ENCODE results near the gene FOXP1. TPM values are rescaled to one million over a fixed set of nuclear protein-coding genes. Genes with fewer than 3 reads are reported as not detected.

Gene FOXP1
- total and polyA plus RNA-seq, 4 donors: 4.9 to 35.4 (median 32.0) TPM

DNA sequence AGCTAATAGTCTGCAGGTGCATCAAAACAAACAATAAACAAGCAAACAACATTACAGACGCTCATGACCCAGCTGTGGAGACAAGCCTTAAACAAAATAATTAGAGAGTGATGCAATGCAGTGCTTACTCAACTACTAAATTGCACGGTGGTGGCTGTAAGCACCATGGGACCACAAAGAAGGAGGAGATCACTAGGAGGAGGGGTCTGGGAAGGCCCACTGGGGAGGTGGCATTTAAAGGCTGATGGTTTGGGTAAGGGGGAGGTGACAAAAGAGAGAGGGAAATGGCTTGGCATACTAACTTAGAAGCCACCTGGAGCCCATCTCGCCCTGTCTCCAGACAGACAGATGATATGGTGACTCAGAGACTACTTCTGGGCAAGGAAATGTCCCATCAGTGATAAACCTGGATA lies 516.7 kb downstream of the FOXP1 start:
- TF ChIP-seq TAF1 (conservative IDR thresholded peaks at IDR 0.05) (no peak), FOXA1 (IDR thresholded peaks at IDR 0.05) (no peak), YY1 (IDR thresholded peaks at IDR 0.05) (no peak), NR2F2 (IDR thresholded peaks at IDR 0.05) (no peak), JUND (IDR thresholded peaks at IDR 0.05) (no peak), HNF4G (IDR thresholded peaks at IDR 0.05) (no peak), HNF4A (conservative IDR thresholded peaks at IDR 0.05) (no peak), GABPA (IDR thresholded peaks at IDR 0.05 in 1 of 2, conservative IDR thresholded peaks at IDR 0.05 in 1 of 2) (no peak)
- TF ChIP-seq, protein P1, sequence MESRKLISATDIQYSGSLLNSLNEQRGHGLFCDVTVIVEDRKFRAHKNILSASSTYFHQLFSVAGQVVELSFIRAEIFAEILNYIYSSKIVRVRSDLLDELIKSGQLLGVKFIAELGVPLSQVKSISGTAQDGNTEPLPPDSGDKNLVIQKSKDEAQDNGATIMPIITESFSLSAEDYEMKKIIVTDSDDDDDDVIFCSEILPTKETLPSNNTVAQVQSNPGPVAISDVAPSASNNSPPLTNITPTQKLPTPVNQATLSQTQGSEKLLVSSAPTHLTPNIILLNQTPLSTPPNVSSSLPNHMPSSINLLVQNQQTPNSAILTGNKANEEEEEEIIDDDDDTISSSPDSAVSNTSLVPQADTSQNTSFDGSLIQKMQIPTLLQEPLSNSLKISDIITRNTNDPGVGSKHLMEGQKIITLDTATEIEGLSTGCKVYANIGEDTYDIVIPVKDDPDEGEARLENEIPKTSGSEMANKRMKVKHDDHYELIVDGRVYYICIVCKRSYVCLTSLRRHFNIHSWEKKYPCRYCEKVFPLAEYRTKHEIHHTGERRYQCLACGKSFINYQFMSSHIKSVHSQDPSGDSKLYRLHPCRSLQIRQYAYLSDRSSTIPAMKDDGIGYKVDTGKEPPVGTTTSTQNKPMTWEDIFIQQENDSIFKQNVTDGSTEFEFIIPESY (IDR thresholded peaks at IDR 0.05): no peak
- TF ChIP-seq, protein P2, sequence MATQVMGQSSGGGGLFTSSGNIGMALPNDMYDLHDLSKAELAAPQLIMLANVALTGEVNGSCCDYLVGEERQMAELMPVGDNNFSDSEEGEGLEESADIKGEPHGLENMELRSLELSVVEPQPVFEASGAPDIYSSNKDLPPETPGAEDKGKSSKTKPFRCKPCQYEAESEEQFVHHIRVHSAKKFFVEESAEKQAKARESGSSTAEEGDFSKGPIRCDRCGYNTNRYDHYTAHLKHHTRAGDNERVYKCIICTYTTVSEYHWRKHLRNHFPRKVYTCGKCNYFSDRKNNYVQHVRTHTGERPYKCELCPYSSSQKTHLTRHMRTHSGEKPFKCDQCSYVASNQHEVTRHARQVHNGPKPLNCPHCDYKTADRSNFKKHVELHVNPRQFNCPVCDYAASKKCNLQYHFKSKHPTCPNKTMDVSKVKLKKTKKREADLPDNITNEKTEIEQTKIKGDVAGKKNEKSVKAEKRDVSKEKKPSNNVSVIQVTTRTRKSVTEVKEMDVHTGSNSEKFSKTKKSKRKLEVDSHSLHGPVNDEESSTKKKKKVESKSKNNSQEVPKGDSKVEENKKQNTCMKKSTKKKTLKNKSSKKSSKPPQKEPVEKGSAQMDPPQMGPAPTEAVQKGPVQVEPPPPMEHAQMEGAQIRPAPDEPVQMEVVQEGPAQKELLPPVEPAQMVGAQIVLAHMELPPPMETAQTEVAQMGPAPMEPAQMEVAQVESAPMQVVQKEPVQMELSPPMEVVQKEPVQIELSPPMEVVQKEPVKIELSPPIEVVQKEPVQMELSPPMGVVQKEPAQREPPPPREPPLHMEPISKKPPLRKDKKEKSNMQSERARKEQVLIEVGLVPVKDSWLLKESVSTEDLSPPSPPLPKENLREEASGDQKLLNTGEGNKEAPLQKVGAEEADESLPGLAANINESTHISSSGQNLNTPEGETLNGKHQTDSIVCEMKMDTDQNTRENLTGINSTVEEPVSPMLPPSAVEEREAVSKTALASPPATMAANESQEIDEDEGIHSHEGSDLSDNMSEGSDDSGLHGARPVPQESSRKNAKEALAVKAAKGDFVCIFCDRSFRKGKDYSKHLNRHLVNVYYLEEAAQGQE (IDR thresholded peaks at IDR 0.05): no peak
- TF ChIP-seq, protein P3, sequence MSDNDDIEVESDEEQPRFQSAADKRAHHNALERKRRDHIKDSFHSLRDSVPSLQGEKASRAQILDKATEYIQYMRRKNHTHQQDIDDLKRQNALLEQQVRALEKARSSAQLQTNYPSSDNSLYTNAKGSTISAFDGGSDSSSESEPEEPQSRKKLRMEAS (IDR thresholded peaks at IDR 0.05): no peak
- TF ChIP-seq, protein P4, sequence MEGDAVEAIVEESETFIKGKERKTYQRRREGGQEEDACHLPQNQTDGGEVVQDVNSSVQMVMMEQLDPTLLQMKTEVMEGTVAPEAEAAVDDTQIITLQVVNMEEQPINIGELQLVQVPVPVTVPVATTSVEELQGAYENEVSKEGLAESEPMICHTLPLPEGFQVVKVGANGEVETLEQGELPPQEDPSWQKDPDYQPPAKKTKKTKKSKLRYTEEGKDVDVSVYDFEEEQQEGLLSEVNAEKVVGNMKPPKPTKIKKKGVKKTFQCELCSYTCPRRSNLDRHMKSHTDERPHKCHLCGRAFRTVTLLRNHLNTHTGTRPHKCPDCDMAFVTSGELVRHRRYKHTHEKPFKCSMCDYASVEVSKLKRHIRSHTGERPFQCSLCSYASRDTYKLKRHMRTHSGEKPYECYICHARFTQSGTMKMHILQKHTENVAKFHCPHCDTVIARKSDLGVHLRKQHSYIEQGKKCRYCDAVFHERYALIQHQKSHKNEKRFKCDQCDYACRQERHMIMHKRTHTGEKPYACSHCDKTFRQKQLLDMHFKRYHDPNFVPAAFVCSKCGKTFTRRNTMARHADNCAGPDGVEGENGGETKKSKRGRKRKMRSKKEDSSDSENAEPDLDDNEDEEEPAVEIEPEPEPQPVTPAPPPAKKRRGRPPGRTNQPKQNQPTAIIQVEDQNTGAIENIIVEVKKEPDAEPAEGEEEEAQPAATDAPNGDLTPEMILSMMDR (IDR thresholded peaks at IDR 0.05; ENCODE audit: low read depth, low read length, missing input control): no peak
- 33% methylated on average over 3 of the region's 3 CpGs for WGBS
- H3K27ac ChIP-seq (ENCODE audit: low read depth in 1 of 2, low read length in 2 of 2): peak overlapping the region in 1 of 2 donors; percentile 84
- H3K27me3 ChIP-seq (ENCODE audit: control insufficient read depth in 4 of 4, insufficient read depth in 4 of 4, low read length in 3 of 4): no peaks in the 10 kb centered on the region
- peaks cover 0 to 38% (median 27%) of the 10 kb centered on the region in 4 donors for H3K4me1 ChIP-seq (ENCODE audit: control insufficient read depth in 4 of 4, insufficient read depth in 4 of 4, low read length in 3 of 4)
- no peaks in the 10 kb centered on the region for H3K36me3 ChIP-seq (ENCODE audit: control insufficient read depth in 4 of 4, insufficient read depth in 3 of 4, low read depth in 1 of 4, low read length in 3 of 4)
- no peak for DNase-seq (ENCODE audit: low spot score)
- no peak overlapping the region for H3K4me3 ChIP-seq (ENCODE audit: low read depth in 1 of 3, low read length in 3 of 3)
- no peaks in the 10 kb centered on the region for H3K9me3 ChIP-seq (ENCODE audit: control insufficient read depth in 4 of 4, low read length in 3 of 4)
- no peak overlapping the region for H3K9ac ChIP-seq (ENCODE audit: low read depth in 1 of 2, low read length in 2 of 2)

DNA sequence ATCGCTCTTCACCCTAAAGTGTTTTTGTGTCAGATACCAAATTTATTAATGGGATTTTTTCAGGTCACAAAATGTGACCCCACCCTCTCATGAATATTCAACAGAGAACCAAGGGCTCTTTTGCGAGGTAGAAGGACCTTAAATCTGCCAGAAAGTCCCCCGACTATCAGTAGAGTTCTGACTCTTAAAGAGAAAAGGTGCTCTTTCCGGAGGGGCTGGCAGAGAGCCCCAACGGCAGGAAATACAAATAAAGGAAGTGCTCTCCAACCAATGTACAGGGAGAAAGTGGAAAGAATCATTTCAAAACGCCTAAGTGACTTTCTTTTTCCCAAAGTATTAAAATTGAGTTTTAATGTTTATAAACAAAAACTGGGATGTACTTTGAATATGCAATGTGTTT lies 517.2 kb downstream of the FOXP1 start:
- Histone ChIP-seq H3K27ac (ENCODE audit: low read depth in 1 of 2, low read length in 2 of 2) (peak overlapping the region; percentile 84 to 88), H3K36me3 (ENCODE audit: control insufficient read depth in 4 of 4, insufficient read depth in 3 of 4, low read depth in 1 of 4, low read length in 3 of 4) (no peaks in the 10 kb centered on the region), H3K4me1 (ENCODE audit: control insufficient read depth in 4 of 4, insufficient read depth in 4 of 4, low read length in 3 of 4) (peaks cover 0 to 38% (median 27%) of the 10 kb centered on the region in 4 donors), H3K4me3 (ENCODE audit: low read depth in 1 of 3, low read length in 3 of 3) (no peak overlapping the region), H3K9me3 (ENCODE audit: control insufficient read depth in 4 of 4, low read length in 3 of 4) (no peaks in the 10 kb centered on the region), H3K27me3 (ENCODE audit: control insufficient read depth in 4 of 4, insufficient read depth in 4 of 4, low read length in 3 of 4) (no peaks in the 10 kb centered on the region), H3K9ac (ENCODE audit: low read depth in 1 of 2, low read length in 2 of 2) (peak overlapping the region; percentile 37 to 41)
- no peak for TF ChIP-seq EGR1 (IDR thresholded peaks at IDR 0.05; ENCODE audit: low read depth in 2 of 2)
- no peak for TF ChIP-seq JUND (IDR thresholded peaks at IDR 0.05)
- TF ChIP-seq RAD21 (IDR thresholded peaks at IDR 0.05): peak in 1 of 2 donors; percentile 4
- no peak for TF ChIP-seq HNF4G (IDR thresholded peaks at IDR 0.05)
- WGBS: 15% methylated on average over 6 of the region's 6 CpGs
- no peak for DNase-seq (ENCODE audit: low spot score)
